Tibial artery (tissue), 4 donors: Measurements from ENCODE around the gene SH3BGRL3.
A peak's percentile ranks its signal among the peaks of the same experiment; 100 is the strongest.

ENCODE experiments used
- DNase-seq, 2 donors: peaks; one replicate each; pipeline ENCODE4 v3.0.0-alpha.2; 2019
- H3K27ac ChIP-seq, 2 donors: fragments of 200-600 bp; sonication (generic) in 1 of 2; 1 replicate in 1 of 2; 2 replicates in 1 of 2; pipeline ENCODE4 v1.5.1; 2018 to 2019; ENCODE audit warnings: mild to moderate bottlenecking in 1 of 2
- H3K27me3 ChIP-seq, 2 donors: fragments of 200-600 bp; sonication (generic) in 1 of 2; one replicate each; pipeline versions ENCODE4 v1.5.1 to v1.6.0; 2016 to 2019
- H3K36me3 ChIP-seq, 3 donors: fragments of 200-600 bp; sonication (generic) in 2 of 3; one replicate each; pipeline ENCODE4 v1.5.1; 2016 to 2019; ENCODE audit warnings: mild to moderate bottlenecking in 2 of 3
- H3K4me1 ChIP-seq, 4 donors: fragments of 200-600 bp; sonication (generic) in 2 of 4; 1 replicate in 3 of 4; 2 replicates in 1 of 4; pipeline ENCODE4 v1.5.1; 2016 to 2019
- H3K4me3 ChIP-seq, 2 donors: fragments of 200-600 bp; sonication (generic) in 1 of 2; 1 replicate in 1 of 2; 2 replicates in 1 of 2; pipeline ENCODE4 v1.5.1; 2018 to 2019; ENCODE audit warnings: mild to moderate bottlenecking in 2 of 2
- H3K9me3 ChIP-seq, 3 donors: fragments of 200-600 bp; sonication (generic) in 1 of 3; one replicate each; pipeline ENCODE4 v1.5.1; 2016 to 2019
- intact Hi-C: fragments of 100-400 bp; cut with DNase I; formaldehyde crosslinking; loops from one replicate; pipeline ENCODE4 v1.15.0; 2023; ENCODE audit warnings: low total_unique reads
- TF ChIP-seq, protein P1 (sequence below), 2 experiments: fragments of 200-600 bp in 1 of 2; fragments of 450-650 bp in 1 of 2; IDR thresholded peaks; one replicate each; pipeline ENCODE4 v1.5.1; 2017 to 2019; ENCODE audit warnings: antibody characterized with exemption in 2 of 2, mild to moderate bottlenecking in 1 of 2, moderate library complexity in 1 of 2

SH3BGRL3 gene

DNA sequence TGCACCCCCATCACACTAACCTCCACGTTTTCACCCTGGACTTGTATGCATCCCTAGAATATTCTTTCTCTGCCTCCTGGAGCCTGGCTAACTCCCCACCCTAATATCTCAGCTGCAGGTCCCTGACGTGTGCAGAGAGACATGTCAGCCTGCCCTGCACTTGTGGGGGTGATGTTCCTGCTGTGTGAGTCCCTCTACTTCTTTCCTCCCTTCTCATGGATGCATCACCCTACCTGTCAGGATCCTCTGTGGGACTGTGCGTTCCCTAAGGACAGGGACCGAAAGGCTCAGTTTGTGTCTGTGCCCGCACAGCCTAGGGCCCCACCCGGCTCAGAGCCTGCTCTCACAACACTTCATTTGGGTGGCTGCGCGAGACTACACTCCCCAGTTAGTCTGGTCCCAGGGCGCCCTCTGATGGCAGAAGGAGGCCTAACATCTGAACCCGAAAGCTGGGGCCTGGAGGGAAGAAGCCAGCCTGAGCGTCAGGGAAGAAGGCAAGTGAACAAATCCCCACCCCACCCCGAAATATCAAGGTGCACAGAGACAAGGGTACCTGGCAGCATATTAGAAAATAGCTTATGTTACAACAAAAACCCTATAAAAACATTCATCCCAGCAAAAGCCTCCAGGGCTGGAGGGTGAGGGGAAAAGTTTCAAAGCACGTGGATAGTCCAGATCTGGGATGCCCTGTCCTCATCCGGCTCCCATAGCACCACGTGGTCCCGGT lies 41.6 kb downstream of the SH3BGRL3 start:
- Histone ChIP-seq H3K27me3 (peaks cover 0 to 29% of the 10 kb centered on the region in 2 donors), H3K9me3 (no peaks in the 10 kb centered on the region), H3K27ac (no peak overlapping the region), H3K4me1 (peaks cover 0 to 6% (median 5%) of the 10 kb centered on the region in 4 donors), H3K4me3 (no peak overlapping the region), H3K36me3 (no peaks in the 10 kb centered on the region)
- TF ChIP-seq, protein P1, sequence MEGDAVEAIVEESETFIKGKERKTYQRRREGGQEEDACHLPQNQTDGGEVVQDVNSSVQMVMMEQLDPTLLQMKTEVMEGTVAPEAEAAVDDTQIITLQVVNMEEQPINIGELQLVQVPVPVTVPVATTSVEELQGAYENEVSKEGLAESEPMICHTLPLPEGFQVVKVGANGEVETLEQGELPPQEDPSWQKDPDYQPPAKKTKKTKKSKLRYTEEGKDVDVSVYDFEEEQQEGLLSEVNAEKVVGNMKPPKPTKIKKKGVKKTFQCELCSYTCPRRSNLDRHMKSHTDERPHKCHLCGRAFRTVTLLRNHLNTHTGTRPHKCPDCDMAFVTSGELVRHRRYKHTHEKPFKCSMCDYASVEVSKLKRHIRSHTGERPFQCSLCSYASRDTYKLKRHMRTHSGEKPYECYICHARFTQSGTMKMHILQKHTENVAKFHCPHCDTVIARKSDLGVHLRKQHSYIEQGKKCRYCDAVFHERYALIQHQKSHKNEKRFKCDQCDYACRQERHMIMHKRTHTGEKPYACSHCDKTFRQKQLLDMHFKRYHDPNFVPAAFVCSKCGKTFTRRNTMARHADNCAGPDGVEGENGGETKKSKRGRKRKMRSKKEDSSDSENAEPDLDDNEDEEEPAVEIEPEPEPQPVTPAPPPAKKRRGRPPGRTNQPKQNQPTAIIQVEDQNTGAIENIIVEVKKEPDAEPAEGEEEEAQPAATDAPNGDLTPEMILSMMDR (IDR thresholded peaks at IDR 0.05): peak; percentile 88 to 95
- intact Hi-C loops: loop anchor here (2.0 to 10.0 kb wide), 2 partner anchors 47 to 217 kb away; no protein-coding TSS in a partner anchor
- DNase-seq: peak; percentile 94 to 95

DNA sequence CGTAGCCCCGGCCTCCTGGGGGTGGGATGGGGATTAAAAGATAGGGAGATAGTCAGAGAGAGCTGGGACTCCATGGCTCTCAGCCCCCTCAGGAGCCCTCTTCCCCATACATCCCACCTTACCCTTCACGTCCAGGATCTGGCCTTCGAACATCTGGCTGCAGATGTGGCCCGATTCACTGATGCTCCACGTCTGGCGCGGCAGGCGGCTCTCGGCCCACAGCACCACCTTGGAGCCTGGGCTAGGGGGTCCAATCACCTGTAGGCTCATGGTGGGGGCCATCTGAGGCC lies 42.1 kb downstream of the SH3BGRL3 start:
- intact Hi-C loops: loop anchor here (2.0 to 10.0 kb wide), 2 partner anchors 47 to 217 kb away; no protein-coding TSS in a partner anchor
- no peak overlapping the region for H3K27ac ChIP-seq

DNA sequence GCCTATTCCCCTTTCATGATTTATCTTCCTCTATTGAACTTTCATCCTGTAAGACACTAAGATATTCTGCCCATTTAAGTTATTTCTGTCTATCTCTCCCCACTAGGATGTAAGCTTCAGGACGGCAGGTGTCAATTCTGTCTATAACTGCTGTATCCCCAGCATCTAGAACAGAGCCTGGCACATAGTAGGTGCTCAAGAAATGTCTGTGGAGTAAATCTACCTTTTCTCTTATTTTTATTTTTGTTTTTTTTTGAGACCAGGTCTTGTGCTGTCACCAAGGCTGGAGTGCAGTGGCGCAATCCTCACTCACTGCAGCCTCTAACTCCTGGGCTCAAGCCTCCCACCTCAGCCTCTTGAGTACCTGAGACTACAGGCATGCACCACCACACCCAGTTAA lies 43.5 kb downstream of the SH3BGRL3 start:
- no peak for DNase-seq
- H3K27ac ChIP-seq: no peak overlapping the region
- H3K4me3 ChIP-seq: no peak overlapping the region
- peaks cover 0 to 39% of the 10 kb centered on the region in 2 donors for H3K27me3 ChIP-seq
- no peaks in the 10 kb centered on the region for H3K9me3 ChIP-seq
- intact Hi-C loops: loop anchor here (2.0 to 10.0 kb wide), 2 partner anchors 49 to 219 kb away; no protein-coding TSS in a partner anchor
- TF ChIP-seq, protein P1 (IDR thresholded peaks at IDR 0.05): no peak
- no peaks in the 10 kb centered on the region for H3K36me3 ChIP-seq
- H3K4me1 ChIP-seq: peaks cover 0 to 6% (median 5%) of the 10 kb centered on the region in 4 donors

More for the DNA sequence above, 42.1 kb downstream of the SH3BGRL3 start:
- no peak overlapping the region for H3K4me3 ChIP-seq
- TF ChIP-seq, protein P1 (IDR thresholded peaks at IDR 0.05): no peak
- H3K4me1 ChIP-seq: peaks cover 0 to 6% (median 5%) of the 10 kb centered on the region in 4 donors
- no peaks in the 10 kb centered on the region for H3K36me3 ChIP-seq
- DNase-seq: no peak
- peaks cover 0 to 33% of the 10 kb centered on the region in 2 donors for H3K27me3 ChIP-seq
- H3K9me3 ChIP-seq: no peaks in the 10 kb centered on the region

DNA sequence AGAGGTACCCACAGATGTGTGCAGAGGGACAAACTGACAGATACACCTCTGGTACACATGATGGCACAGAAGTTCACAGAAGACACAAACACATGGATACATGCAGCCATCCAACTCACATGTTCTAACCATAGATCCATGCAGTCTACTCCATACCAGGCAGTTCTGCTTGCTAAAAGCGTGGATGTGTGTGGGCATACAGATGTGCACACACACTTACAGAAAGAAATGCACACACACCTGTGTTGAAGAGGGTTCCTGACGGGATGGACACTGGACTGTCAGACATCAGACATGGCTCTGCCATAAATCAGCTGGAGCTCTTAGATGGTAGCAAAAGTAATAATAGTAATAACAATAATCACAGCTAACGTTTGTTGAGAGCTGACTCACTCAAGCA lies 44.7 kb downstream of the SH3BGRL3 start:
- Histone ChIP-seq H3K9me3 (no peaks in the 10 kb centered on the region), H3K4me1 (peaks cover 0 to 6% (median 5%) of the 10 kb centered on the region in 4 donors), H3K4me3 (no peak overlapping the region), H3K36me3 (no peaks in the 10 kb centered on the region), H3K27ac (no peak overlapping the region), H3K27me3 (peaks cover 0 to 45% of the 10 kb centered on the region in 2 donors)
- no peak for DNase-seq
- intact Hi-C loops: loop anchor here (10.0 kb wide), 1 partner anchor 220 kb away; no protein-coding TSS in a partner anchor
- TF ChIP-seq, protein P1 (IDR thresholded peaks at IDR 0.05): no peak

DNA sequence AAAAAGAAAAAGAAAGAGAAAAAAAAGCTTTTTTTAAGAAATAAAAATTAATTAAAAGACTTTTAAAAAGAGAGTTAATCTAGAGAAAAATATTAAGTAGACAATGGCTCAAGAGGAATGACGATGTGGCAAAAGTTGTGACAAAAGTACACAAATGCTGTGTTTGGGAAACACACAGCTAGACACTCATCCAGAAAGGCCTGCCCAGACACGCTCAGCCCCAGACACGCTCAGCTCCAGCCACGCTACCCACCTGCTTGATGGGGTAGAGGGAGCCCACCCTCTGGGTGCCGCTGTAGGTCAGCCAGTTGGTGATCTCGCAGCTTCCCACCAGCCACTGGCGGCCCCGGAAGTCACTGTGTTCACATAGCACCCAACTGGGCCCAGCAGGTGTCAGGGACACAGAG lies 48.1 kb downstream of the SH3BGRL3 start:
- Histone ChIP-seq H3K9me3 (no peaks in the 10 kb centered on the region), H3K27ac (no peak overlapping the region), H3K4me3 (no peak overlapping the region), H3K36me3 (no peaks in the 10 kb centered on the region), H3K4me1 (no peaks in the 10 kb centered on the region), H3K27me3 (peaks cover 0 to 61% of the 10 kb centered on the region in 2 donors)
- TF ChIP-seq, protein P1 (IDR thresholded peaks at IDR 0.05): no peak
- intact Hi-C loops: loop anchor here (10.0 kb wide), 1 partner anchor 223 kb away; no protein-coding TSS in a partner anchor
- no peak for DNase-seq
